CD1c-positive myeloid dendritic cell (primary cell): ENCODE results near the gene AQP1.

Source experiments
- DNase-seq: peaks from one replicate; pipeline ENCODE4 v3.0.0-alpha.2; 2016; ENCODE audit errors: extremely low spot score

AQP1 gene

DNA sequence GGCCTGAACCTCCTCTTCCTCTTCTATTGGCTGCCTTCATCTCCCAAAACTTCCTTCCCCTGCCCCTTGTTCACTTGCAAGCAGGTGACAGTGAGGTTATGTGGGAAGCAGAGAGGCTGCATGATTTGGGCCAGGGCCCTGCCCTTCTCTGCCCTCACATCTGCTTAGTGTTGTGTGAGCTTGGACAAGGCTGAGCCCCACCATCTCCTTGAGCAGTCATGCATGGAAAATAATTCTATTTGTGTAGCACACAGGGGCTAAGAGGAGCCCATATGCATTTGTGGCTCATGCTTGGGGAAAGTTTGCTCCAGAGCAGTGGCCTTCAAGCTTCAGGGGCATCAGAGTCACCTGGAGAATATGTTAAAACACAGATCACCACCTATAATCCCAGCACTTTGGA, 26.8 kb upstream of the AQP1 start:
- no peak for DNase-seq

DNA sequence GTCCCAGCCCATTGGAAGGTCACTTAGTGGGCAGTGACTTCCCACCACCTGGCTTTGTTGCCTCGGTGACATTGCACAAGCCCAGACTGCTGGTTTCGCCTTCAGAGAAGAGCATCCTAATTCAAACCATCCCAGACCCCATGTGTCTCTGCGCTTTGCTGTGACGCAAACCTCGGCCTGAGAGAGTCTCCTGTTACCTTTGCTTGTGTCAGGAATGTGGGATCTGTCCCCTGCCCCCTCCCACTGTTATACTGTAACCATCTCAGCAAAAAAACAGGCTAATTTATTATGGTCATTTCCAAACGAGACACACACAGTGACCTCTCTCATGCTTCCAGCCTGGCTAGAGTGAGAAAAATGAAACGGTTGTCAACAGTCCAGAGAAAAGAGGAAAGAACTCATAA, 25.0 kb upstream of the AQP1 start:
- no peak for DNase-seq

DNA sequence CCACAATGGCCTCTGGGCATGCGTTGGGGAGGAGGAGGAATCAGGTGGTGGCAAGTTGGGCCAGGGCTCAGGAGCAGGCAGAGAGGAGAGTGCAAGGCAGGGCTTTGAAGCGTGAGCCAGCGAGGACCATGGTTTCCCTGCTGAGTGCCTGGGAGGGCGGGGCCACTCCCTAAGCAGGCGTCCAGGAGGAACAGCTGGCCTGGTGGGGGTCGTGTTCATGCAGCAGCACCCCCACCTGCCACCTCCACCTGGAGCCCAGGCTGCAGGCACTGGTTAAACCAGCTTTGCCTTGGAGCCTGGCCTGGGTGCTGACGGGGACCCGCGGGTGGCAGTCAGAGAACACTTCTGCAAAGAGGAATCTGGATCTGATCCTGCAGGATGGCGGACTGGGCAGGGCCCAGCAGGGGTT, 24.2 kb upstream of the AQP1 start:
- DNase-seq: no peak

DNA sequence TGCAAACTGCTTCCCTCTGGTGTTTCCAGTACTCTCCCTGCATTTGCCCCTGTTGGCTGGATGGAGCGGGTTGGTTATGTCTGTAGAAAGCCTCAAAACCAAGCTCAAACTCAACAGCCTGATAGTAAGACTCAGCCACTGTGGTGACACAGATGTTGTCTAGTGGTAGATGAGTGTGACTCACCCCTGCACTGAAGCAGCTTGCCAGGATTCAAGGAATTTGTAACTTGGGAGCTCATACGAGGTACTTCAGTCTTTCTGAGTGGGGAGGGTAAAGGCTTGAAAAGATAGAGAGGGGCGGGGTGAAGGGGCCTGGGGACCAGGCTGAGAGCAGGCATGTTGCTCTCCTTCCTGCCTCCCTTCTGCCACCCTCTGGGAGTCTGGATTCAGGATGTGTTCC, 22.9 kb upstream of the AQP1 start:
- DNase-seq: no peak

DNA sequence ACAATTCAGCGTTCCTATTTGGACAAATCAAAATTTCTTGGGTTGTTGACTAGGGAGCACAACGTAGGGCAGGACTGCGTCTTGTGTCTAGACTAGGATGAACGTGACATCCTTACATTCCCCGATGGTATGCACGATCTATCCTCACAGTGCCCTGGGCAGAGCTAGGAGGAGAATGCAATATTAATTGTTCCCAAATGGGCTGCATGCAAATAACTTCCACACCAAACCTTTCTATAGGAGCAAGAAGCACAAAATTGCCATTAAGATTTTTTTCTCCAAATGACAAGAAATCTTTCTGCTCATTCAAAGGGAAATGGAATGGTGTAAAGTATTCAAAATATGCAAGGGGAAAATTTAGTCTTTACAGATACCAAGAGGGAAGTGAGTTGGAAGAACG, 21.4 kb upstream of the AQP1 start:
- no peak for DNase-seq

DNA sequence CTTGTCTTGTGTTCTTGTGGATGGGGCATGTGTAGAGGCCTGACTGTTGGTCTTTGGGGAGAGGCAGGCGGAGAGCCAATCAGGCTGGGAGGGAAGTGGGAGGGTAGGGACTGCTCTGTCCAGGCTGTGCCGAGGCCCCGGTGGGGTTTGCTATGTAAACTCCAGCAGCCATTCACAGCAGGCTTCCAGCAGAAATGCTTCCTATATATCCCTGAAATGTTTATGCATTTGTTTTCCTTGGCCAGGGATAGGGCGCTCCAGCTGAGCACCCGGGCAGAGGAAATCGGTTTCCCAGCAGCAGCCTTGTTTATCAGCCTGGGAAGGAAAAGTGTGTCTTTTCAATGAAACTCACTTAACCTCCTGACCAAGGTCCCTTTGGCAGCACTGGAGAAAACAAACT, 18.3 kb upstream of the AQP1 start:
- DNase-seq: no peak

DNA sequence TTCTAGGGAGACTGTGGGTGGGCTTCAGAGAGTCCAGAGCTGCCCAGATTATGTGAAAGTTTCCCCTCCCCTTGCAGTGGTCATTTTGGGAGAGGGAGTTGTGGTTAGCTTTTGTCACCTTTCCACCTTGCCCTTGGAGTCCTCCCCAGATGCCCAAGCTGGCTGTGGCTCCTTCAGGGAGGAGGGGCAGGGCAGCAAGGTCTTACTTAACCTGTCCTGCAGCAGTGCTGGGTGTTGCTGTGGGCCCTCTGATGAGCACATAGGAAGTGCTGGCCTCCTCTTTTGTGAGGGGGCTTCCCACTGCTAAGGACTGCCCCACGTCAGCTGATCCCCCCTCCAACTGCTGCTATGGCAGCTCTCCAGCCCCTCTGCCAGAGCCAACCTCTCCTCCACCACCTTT, 17.6 kb upstream of the AQP1 start:
- no peak for DNase-seq

DNA sequence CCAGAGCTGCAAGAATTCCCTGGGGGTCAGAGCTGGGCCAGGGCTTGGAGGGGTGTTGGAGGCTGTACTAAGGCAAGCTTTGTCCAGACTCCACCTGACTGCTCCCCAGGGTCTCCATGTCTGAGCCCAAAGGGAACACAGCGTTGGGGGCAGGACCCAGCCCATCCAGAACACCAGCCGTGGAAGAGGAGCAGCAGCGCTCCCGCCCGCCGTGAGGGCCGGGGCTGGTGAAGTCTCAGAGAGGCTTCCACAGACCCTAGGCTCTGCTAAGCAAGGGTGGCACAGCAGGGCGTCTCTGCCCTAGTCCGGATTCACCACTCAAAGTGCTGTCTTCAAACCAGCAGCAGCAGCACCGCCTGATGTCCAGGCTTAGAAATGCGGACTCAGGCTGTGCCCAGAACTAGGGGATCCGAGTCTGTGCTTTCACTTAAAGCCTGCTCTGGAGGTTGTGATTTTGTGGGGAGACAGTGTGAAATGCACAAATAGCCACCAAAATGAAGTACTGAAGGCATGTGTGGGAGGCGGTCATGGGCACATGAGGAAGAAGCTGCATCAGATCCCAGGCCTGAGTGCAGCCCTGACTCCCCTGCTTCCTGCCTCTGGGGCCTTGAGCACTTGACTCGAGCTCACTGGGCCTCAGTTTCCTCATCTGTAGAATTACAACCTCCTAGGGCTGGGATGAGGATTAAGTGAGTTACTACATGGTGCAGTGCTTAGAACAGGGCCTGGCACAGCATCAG, 16.6 kb upstream of the AQP1 start:
- DNase-seq: peak; percentile 23

DNA sequence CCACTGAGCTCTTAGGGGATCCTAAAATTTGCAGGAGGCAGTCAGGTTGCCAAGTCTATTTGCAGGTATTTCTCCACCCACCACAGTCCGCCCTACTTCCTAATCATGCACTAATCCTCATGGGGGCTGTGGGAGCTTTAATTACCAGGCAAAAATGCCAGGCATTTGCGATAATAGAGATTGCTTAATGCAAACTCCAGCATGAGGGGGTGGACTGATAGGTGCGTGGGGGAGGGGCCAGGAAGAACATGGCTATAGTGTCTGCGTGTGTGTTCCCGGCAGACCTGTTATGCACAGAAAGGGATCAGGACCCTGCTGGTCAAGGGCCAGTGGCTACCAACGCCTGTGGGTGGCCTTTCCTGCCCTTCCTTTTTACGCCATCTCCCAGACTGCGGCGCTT, 15.6 kb upstream of the AQP1 start:
- no peak for DNase-seq

DNA sequence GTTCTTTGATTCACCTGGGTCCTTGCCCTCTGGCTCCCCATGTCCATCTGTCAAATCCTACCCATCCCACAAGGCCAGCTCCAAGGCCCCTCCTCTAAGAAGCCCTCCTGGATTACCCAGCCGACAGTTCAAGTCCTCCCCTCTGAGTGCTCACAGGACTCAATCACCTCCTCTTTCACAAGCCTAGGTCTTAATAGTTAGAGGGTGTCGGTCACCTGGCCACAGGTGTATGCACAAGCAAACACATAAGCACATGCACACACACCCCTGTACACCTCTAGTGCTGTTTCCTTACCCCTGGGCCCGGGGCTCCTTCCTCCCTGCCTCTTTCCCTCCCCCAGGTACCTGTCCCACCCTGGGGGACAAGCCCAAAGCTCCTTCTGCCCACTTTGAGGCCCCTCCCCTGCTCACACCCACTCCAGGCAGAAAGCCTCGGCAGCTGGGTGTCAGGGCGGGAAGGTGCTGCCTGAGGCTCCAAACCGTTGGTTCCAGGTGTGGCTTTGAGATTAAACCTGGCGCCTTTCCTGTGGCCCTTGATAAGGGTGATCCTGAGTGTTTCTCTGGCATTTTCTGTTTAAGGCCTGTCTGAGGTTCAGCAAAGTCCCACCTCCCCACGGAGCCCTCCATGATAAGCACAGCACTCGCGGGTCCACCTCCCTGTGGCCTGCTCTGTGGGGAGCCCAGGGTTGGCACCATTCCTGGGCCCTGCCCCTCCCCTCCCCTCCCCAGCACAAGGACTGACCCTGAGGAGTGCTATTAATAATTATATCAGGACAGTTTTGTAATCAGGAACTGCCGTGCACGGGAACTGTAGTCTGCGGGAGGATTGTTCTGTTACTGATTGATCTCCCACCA, 14.6 kb upstream of the AQP1 start:
- no peak for DNase-seq

DNA sequence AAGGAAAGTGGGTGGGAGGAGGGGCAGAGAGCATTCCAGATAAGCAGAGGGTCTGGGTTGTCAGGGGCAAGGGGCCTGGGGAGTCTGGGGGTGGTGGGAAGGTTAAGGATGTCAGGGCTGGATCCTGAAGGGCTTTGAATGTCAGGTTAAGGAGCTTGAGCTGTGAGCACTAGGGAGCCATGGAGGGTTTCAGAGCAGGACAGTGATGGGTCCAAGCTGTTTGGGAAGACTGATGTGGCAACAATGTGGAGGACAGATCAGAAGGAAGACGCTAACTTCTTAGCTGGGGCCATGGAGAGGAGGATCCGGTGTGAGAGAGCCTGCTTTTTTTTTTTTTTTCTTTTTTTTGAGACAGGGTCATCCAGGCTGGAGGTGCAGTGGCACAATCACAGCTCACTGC, 13.9 kb upstream of the AQP1 start:
- DNase-seq: no peak

DNA sequence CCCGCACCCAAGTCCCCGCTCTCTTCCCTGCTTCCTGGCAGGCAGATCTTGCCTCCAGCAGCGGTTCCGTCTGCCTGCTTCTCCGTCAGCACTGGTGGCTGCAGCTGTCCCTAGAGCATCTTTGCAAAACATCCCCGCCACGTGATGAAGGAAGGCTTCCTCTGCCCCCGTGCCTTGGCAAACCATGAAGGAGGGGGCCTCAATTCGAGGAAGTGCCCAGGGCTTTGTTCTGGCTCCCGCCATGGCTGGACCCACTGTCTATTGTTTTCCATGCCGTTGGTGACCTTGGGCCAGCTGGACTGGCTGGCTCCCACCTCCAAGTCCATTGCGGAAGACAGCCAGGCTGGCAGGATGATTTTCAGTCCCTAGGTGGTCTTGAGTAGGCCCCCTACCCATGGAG, 13.2 kb upstream of the AQP1 start:
- no peak for DNase-seq

DNA sequence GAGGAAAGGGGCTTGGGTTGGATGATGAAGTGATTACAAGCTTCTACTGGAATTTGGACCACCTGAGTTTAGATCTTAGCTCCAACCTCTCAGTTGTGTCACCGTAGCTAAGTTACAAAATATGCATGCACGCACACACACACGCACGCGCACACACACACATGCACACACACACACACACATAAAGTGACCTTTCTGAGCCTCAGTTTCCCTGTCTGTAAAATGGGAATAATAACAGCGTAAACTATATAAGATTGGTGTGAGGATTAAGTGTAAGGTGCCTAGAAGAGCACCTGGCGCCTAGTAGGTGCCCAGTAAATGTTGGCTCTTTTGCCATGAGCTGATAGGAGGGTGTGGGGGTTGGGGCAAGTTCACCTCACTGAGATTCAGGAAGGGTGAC, 12.6 kb upstream of the AQP1 start:
- DNase-seq: no peak

DNA sequence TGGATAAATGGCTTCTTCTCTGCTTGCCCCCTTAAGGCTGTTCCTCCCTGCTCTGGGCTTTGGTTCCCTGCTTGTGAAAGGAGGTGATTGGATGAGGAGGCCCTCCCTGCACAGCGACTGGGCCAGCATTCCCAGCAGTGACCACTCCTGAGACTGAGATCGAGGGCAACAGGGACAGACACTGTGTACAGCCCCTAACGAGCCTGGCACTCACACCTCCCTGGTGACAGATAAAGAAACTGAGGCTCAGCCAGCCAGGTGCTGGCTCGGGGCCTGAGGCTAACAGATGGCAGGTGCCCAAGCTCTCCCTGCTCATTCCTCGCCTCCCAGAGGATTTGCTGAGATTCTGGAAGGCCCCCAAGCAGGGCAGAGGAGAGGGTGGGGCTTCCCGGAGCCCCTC, 12.0 kb upstream of the AQP1 start:
- no peak for DNase-seq

DNA sequence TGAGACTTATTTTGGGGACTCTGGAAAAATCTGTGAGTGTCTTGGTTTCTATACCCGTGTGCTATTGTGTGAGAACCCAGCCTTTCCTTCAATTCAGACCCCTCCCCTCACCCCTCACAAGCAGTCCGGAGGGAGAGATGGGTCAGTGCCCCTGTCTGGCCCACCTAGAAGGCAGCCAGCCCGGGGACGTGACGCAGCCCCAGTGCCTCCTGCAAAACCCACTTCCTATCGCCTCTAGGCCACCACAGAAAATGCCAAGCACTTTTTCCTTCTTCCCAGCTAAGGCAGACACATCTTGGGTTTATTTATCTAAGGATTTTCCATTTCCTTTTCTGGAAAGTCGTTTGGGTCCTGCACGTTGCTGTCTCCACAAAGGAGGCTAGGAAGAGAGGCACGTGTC, 11.6 kb upstream of the AQP1 start:
- DNase-seq: no peak

DNA sequence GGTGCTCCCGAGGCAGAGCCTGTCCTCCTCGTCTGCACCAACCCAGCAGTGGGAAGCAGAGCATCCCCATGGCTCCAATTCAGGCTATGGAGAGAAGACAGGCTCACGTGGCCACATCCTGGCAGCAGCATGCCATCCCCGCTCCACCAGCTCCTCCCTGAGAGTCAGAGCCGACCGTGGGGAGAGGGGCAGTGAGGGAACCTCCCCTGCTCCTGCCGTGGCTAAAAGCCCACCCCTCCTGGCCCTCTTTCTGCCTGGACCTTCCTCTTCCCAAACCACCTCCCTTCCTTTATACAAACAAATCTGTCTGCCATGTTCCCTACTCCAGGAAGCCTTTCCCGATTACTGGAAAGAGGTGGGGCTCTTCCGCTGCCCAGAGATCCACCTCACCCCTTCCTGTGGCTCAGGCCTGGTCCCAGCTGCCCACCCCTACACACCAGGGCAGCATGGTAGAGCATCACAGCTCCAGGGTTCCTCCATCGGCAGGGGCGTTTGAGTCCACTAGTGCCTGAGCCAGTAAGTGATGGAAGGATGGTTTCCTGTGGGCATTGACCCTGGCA, 10.8 kb upstream of the AQP1 start:
- no peak for DNase-seq

DNA sequence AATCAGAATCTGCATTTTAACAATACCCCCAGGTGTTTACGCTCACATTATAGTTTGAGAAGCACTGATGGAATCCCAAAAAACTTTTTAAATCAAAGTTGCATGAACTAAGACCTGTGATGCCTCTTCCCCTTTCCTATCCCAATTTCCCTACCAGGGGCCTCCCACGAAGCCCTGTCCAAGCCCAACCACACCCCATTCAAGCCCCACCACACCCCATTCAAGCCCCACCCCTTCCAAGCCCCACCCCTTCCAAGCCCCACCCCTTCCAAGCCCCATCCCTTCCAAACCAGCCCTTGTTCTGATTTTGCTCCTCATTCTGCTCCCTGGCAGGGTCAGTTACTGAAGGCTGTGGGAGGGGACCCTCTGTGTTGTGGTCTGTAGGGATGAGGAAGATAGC, 9.8 kb upstream of the AQP1 start:
- DNase-seq: no peak

DNA sequence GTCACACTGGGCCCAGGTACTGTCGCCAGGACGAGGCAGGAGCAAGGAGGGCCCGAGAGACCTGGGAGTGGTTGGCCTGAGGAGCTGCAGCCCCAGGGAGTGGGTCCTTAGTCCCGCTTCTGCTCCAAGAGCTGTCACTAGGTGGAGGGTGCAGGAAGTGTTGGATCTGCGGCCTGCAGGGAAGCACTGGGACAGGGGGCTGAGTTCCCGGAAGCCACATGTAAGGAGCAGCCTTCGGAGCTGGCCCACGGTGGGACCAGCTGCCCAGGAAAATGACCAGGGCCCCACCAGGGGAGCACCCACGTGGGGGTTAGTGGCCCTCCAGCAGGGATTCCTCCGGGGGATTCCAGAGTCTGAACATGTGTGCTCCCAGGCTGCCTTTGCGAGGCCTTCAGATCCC, 9.2 kb upstream of the AQP1 start:
- DNase-seq: no peak

DNA sequence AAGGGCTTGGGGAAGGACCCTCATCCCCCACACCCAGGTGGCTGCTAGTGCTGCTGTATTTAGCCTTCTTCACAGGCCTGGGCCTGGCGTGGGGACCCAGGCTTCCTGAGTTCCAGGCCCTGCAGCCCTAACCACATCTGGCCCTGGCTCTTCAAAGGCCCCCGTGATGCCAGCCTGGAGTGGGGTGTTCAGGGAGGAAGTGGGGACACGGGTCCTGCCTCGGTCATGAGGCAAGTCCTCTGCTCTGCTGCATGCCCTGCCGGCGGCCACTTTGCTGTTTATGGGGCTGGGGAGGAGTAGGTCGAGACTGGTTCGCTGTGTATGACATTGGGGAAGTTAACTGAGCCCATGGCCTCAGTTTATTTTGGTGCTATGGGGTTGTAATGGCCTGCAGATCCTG, 8.5 kb upstream of the AQP1 start:
- no peak for DNase-seq

DNA sequence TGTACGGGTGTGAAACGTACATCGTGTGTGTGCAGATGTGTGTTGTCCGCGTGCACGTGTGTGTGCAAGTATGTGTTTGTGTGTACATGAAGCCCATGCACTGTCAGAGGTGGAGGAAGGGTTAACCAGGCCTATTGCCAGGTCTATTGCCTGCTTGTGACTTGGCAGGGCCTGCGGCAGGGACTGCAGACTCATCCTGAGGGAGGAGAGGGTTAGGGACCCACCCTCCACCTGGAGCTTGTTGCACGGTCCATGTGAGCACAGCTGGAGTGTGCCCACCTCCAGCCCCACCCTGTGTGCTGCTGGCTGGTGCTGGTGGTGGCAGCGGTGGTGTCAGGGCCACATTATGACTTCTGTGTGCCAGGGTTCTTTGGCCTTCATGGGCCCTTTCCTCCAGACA, 7.1 kb upstream of the AQP1 start:
- DNase-seq: no peak

DNA sequence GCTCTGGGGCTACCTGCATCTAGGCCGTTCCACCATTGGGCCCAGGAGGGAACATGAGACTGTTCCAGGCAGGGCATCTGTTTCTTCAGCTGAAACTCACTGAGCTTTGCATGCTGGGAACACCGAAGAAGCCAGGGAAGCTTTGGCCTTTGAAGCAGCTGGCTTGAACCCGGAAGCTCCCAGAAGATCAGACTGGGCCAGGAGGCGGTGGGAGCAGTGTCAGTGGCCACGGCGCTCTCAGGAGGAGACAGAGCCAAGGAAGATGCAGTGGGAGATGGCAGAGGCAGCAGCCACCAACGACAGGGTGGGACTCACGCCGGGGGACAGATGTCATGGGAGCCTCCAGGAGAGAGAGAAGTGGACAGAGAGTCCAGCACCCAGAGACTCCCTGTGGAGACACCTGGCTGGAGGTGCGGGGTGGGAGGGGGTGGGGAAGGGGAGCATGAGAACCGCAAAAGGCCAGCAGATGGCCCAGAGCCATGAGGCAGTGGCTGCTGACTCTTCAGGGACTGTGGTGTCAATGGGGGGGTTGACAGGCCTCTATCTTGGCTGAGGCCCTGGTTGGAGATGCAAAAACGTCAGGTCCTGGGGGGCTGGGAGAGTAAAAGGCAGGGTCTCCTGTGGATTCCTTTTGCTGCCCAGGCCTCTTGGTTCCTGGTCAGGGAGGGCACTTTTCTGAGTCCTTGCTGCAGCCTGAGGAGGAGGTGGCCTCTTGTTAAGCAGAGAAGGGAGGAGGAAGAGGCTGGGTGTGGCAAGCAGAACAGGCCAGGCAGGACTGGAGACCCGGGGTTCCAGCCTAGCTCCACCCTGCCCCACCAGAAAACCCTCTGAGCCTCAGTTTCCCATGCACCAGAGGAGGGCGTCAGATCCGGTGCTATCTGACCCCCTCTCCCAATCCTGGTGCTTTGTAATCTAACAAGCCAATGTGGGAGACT, 6.3 kb upstream of the AQP1 start:
- no peak for DNase-seq

DNA sequence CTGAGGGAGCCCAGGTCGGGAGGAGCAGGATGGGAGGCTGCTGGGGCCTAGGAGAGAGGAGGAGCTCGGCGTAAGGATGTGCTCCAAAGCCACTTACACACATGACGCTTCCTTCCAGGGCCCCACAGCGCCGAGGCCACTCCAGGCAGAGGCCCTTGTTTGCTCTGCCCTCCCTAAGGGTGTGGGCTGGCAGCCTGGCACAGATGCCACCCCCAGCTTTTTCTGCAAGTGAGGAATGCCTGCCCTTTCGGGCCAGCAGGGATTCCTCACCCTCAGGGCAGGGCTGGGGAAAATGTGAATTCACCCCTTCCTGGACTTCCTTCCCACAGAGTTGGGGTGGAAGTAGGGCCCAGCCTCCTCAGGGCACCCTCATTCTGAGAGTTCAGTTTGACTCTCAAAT, 5.6 kb upstream of the AQP1 start:
- DNase-seq: no peak
